ENCODE results near the gene PTX4. TPM values are rescaled to one million over a fixed set of nuclear protein-coding genes. Genes with fewer than 3 reads are reported as not detected.

Gene PTX4
- total RNA-seq, 4 donors from 2014 or later = not detected

GRCh38 chr16:1435921-1436697 lies 52.6 kb downstream of the PTX4 start:
- no peaks in the 10 kb centered on the region for H3K9me3 ChIP-seq
- no peak for TF ChIP-seq POLR2A (IDR thresholded peaks at IDR 0.05)
- TF ChIP-seq, protein P1, sequence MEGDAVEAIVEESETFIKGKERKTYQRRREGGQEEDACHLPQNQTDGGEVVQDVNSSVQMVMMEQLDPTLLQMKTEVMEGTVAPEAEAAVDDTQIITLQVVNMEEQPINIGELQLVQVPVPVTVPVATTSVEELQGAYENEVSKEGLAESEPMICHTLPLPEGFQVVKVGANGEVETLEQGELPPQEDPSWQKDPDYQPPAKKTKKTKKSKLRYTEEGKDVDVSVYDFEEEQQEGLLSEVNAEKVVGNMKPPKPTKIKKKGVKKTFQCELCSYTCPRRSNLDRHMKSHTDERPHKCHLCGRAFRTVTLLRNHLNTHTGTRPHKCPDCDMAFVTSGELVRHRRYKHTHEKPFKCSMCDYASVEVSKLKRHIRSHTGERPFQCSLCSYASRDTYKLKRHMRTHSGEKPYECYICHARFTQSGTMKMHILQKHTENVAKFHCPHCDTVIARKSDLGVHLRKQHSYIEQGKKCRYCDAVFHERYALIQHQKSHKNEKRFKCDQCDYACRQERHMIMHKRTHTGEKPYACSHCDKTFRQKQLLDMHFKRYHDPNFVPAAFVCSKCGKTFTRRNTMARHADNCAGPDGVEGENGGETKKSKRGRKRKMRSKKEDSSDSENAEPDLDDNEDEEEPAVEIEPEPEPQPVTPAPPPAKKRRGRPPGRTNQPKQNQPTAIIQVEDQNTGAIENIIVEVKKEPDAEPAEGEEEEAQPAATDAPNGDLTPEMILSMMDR (IDR thresholded peaks at IDR 0.05) = no peak
- no peaks in the 10 kb centered on the region for H3K36me3 ChIP-seq
- H3K27ac ChIP-seq = no peak overlapping the region
- no peak for DNase-seq
- no peak overlapping the region for H3K4me3 ChIP-seq (replicated peaks in 1 of 3)
- peaks cover 6 to 18% of the 10 kb centered on the region in 2 donors for H3K4me1 ChIP-seq
- no peaks in the 10 kb centered on the region for H3K27me3 ChIP-seq
- intact Hi-C loops (cut with DNase I) = no loop called here
- 77 to 88% methylated on average over 14 to 22 of the region's 32 CpGs for WGBS, 2 donors

Other genes with a start within 250 kb of the PTX4 start
- gene TPSAB1, start 248.2 kb downstream of the PTX4 start, total RNA-seq = 1 to 10 TPM; 4.3 to 8.6 (median 6.5) TPM
- under 1 TPM in 1 of 4 donors, not detected in 3; 0.33 TPM for gene TPSD1, start 232.9 kb downstream of the PTX4 start, total RNA-seq
- gene UBE2I, start 179.3 kb downstream of the PTX4 start, total RNA-seq = 100 to 1,000 TPM in 1 of 4 donors, 10 to 100 TPM in 3; 43.4 to 107 (median 79.6) TPM
- 1 to 10 TPM in 2 of 4 donors, under 1 TPM in 2; 0.45 to 3.0 (median 1.6) TPM for gene BAIAP3, start 155.3 kb downstream of the PTX4 start, total RNA-seq
- 100 to 1,000 TPM in 2 of 4 donors, 10 to 100 TPM in 2; 84.1 to 107 (median 96.7) TPM for gene TSR3, start 137.1 kb downstream of the PTX4 start, total RNA-seq
- 100 to 1,000 TPM in 1 of 4 donors, 10 to 100 TPM in 3; 53.6 to 121 (median 70.0) TPM for gene GNPTG, start 137.0 kb downstream of the PTX4 start, total RNA-seq
- 10 to 100 TPM; 26.2 to 46.9 (median 31.3) TPM for gene UNKL, start 74.2 kb downstream of the PTX4 start, total RNA-seq
- gene UQCC4, start 68.2 kb downstream of the PTX4 start, total RNA-seq = 10 to 100 TPM; 16.9 to 19.8 (median 18.2) TPM
- gene PERCC1, start 57.9 kb downstream of the PTX4 start, total RNA-seq = 1 to 10 TPM in 2 of 4 donors, under 1 TPM in 1, not detected in 1; 0.67 to 1.7 (median 1.6) TPM
- gene CCDC154, start 44.4 kb downstream of the PTX4 start, total RNA-seq = 1 to 10 TPM in 2 of 4 donors, under 1 TPM in 2; 0.27 to 1.6 (median 0.99) TPM
- 100 to 1,000 TPM in 2 of 4 donors, 10 to 100 TPM in 2; 50.3 to 144 (median 89.9) TPM for gene CLCN7, start 13.9 kb downstream of the PTX4 start, total RNA-seq
- gene TELO2, start 4.4 kb upstream of the PTX4 start, total RNA-seq = 10 to 100 TPM; 12.5 to 19.4 (median 12.8) TPM
- gene TMEM204, start 44.7 kb upstream of the PTX4 start, total RNA-seq = 10 to 100 TPM; 38.5 to 85.3 (median 66.0) TPM
- 10 to 100 TPM; 53.9 to 89.9 (median 79.8) TPM for gene IFT140, start 123.1 kb upstream of the PTX4 start, total RNA-seq
- 10 to 100 TPM; 11.0 to 20.8 (median 15.6) TPM for gene CRAMP1, start 123.4 kb upstream of the PTX4 start, total RNA-seq
- 10 to 100 TPM; 30.8 to 50.3 (median 44.9) TPM for gene JPT2, start 189.3 kb upstream of the PTX4 start, total RNA-seq
- 100 to 1,000 TPM in 1 of 4 donors, 10 to 100 TPM in 3; 45.7 to 137 (median 60.4) TPM for gene MAPK8IP3, start 217.3 kb upstream of the PTX4 start, total RNA-seq

All from thyroid gland (tissue), 4 donors.